ENCODE measurements around the gene ATRN. TPM values are rescaled to one million over a fixed set of nuclear protein-coding genes. Genes with fewer than 3 reads are reported as not detected.

Gene ATRN
- polyA plus RNA-seq, 1 donor from 2014 or later, result 27.5 TPM

DNA sequence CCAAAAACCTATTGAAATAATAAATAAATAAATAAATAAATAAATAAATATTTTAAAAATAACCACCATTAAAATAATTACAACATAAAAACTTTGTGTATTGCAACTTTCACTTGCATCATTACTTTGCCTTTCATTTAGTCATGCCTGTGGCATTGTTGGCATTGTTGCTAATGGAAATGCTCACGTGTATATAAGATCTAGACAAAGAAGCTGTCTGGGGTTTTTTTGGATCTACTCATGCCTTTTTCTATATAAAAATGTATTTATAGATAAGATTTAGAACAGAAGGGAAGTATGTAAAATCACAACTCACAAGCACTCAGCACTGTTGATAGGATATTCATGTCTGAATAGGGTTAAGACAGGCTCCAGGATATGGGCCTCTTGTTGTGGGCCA, 164.5 kb downstream of the ATRN start:
- Histone ChIP-seq H3K9me2 (ENCODE audit: insufficient read depth, low read length) (no peaks in the 10 kb centered on the region), H3K9ac (ENCODE audit: low read length) (no peak overlapping the region), H3K4me2 (ENCODE audit: low read length) (no peak overlapping the region), H4K20me1 (ENCODE audit: insufficient read depth) (no peaks in the 10 kb centered on the region), H3F3A (ENCODE audit: insufficient read depth, low read length, poor library complexity, severe bottlenecking) (no peaks in the 10 kb centered on the region), H3K4me3 (ENCODE audit: low read length) (no peak overlapping the region), H3K79me2 (replicated peaks; ENCODE audit: insufficient read depth, low read length) (no peaks in the 10 kb centered on the region), H3K36me3 (ENCODE audit: insufficient read depth, low read length) (peaks cover 6% of the 10 kb centered on the region), H3K27ac (ENCODE audit: low read length) (no peak overlapping the region), H3K27me3 (ENCODE audit: insufficient read depth, low read depth, low read length) (no peaks in the 10 kb centered on the region), H3K9me3 (ENCODE audit: low read length) (peaks cover 5% of the 10 kb centered on the region), H2AFZ (ENCODE audit: low read depth, low read length) (no peak overlapping the region)
- TF ChIP-seq EP300 (conservative IDR thresholded peaks at IDR 0.05; ENCODE audit: poor library complexity, severe bottlenecking) (no peak), SMC3 (conservative IDR thresholded peaks at IDR 0.05; ENCODE audit: poor library complexity) (no peak), EZH2 (IDR thresholded peaks at IDR 0.05; ENCODE audit: borderline replicate concordance, insufficient read depth, low read length, poor library complexity, severe bottlenecking) (no peak), POLR2AphosphoS5 (IDR thresholded peaks at IDR 0.05) (no peak), RAD21 (conservative IDR thresholded peaks at IDR 0.05) (no peak), MXI1 (conservative IDR thresholded peaks at IDR 0.05; ENCODE audit: poor library complexity, severe bottlenecking) (no peak)
- TF ChIP-seq, protein P1, sequence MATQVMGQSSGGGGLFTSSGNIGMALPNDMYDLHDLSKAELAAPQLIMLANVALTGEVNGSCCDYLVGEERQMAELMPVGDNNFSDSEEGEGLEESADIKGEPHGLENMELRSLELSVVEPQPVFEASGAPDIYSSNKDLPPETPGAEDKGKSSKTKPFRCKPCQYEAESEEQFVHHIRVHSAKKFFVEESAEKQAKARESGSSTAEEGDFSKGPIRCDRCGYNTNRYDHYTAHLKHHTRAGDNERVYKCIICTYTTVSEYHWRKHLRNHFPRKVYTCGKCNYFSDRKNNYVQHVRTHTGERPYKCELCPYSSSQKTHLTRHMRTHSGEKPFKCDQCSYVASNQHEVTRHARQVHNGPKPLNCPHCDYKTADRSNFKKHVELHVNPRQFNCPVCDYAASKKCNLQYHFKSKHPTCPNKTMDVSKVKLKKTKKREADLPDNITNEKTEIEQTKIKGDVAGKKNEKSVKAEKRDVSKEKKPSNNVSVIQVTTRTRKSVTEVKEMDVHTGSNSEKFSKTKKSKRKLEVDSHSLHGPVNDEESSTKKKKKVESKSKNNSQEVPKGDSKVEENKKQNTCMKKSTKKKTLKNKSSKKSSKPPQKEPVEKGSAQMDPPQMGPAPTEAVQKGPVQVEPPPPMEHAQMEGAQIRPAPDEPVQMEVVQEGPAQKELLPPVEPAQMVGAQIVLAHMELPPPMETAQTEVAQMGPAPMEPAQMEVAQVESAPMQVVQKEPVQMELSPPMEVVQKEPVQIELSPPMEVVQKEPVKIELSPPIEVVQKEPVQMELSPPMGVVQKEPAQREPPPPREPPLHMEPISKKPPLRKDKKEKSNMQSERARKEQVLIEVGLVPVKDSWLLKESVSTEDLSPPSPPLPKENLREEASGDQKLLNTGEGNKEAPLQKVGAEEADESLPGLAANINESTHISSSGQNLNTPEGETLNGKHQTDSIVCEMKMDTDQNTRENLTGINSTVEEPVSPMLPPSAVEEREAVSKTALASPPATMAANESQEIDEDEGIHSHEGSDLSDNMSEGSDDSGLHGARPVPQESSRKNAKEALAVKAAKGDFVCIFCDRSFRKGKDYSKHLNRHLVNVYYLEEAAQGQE (IDR thresholded peaks at IDR 0.05; ENCODE audit: borderline replicate concordance), result no peak
- TF ChIP-seq, protein P2, sequence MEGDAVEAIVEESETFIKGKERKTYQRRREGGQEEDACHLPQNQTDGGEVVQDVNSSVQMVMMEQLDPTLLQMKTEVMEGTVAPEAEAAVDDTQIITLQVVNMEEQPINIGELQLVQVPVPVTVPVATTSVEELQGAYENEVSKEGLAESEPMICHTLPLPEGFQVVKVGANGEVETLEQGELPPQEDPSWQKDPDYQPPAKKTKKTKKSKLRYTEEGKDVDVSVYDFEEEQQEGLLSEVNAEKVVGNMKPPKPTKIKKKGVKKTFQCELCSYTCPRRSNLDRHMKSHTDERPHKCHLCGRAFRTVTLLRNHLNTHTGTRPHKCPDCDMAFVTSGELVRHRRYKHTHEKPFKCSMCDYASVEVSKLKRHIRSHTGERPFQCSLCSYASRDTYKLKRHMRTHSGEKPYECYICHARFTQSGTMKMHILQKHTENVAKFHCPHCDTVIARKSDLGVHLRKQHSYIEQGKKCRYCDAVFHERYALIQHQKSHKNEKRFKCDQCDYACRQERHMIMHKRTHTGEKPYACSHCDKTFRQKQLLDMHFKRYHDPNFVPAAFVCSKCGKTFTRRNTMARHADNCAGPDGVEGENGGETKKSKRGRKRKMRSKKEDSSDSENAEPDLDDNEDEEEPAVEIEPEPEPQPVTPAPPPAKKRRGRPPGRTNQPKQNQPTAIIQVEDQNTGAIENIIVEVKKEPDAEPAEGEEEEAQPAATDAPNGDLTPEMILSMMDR (IDR thresholded peaks at IDR 0.05; ENCODE audit: poor library complexity, severe bottlenecking), result no peak

DNA sequence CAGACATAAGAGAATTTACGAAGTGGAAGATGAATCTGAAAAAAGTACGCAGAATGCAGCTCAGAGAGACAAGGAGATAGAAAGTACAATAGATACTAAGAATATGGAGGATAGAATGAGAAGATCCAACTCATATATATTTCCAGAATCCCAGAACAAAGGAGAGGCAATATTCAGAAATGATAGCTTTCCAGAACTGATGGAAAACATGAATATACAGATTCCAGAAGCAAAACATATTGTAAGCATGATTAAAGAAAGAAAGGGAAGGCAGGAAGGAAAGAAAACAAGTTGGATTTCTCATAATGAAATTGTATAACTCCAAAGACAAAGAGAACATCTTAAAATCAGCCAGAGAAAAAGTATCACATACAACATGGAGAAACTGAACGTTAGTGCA, 169.4 kb downstream of the ATRN start:
- H3F3A ChIP-seq (ENCODE audit: insufficient read depth, low read length, poor library complexity, severe bottlenecking), result no peaks in the 10 kb centered on the region
- H3K9ac ChIP-seq (ENCODE audit: low read length), result no peak overlapping the region
- H3K27me3 ChIP-seq (ENCODE audit: insufficient read depth, low read depth, low read length), result no peaks in the 10 kb centered on the region
- H3K9me2 ChIP-seq (ENCODE audit: insufficient read depth, low read length), result no peaks in the 10 kb centered on the region
- peaks cover 11% of the 10 kb centered on the region for H3K9me3 ChIP-seq (ENCODE audit: low read length)
- no peak overlapping the region for H3K27ac ChIP-seq (ENCODE audit: low read length)
- H3K4me2 ChIP-seq (ENCODE audit: low read length), result no peak overlapping the region
- TF ChIP-seq, protein P2 (IDR thresholded peaks at IDR 0.05; ENCODE audit: poor library complexity, severe bottlenecking), result no peak
- TF ChIP-seq EZH2 (IDR thresholded peaks at IDR 0.05; ENCODE audit: borderline replicate concordance, insufficient read depth, low read length, poor library complexity, severe bottlenecking), result no peak
- TF ChIP-seq TAF1 (IDR thresholded peaks at IDR 0.05; ENCODE audit: low read depth), result no peak
- no peak for TF ChIP-seq SMC3 (conservative IDR thresholded peaks at IDR 0.05; ENCODE audit: poor library complexity)
- TF ChIP-seq, protein P1 (IDR thresholded peaks at IDR 0.05; ENCODE audit: borderline replicate concordance), result no peak
- no peak for TF ChIP-seq MXI1 (conservative IDR thresholded peaks at IDR 0.05; ENCODE audit: poor library complexity, severe bottlenecking)
- no peak for TF ChIP-seq EP300 (conservative IDR thresholded peaks at IDR 0.05; ENCODE audit: poor library complexity, severe bottlenecking)
- no peak for TF ChIP-seq POLR2AphosphoS5 (IDR thresholded peaks at IDR 0.05)
- TF ChIP-seq RAD21 (conservative IDR thresholded peaks at IDR 0.05), result no peak
- no peak overlapping the region for H2AFZ ChIP-seq (ENCODE audit: low read depth, low read length)
- H3K4me3 ChIP-seq (ENCODE audit: low read length), result no peak overlapping the region
- H3K79me2 ChIP-seq (replicated peaks; ENCODE audit: insufficient read depth, low read length), result no peaks in the 10 kb centered on the region
- H4K20me1 ChIP-seq (ENCODE audit: insufficient read depth), result no peaks in the 10 kb centered on the region
- H3K36me3 ChIP-seq (ENCODE audit: insufficient read depth, low read length), result peaks cover 17% of the 10 kb centered on the region
